CD14-positive monocyte (primary cell): ENCODE results near the gene TRAPPC11. TPM values are rescaled to one million over a fixed set of nuclear protein-coding genes. Genes with fewer than 3 reads are reported as not detected.
"Not testable (repeated sequence)": the region's sequence is repeated elsewhere in the genome, so short reads cannot be mapped to it uniquely, and the experiment has no call there.

Source experiments
- DNase-seq, 3 donors: peaks; one replicate each; pipeline ENCODE4 v3.0.0-alpha.2; 2011 to 2022
- H2AFZ ChIP-seq: 2 replicates; pipeline ENCODE4 v1.6.0; 2012; ENCODE audit warnings: mild to moderate bottlenecking, low read depth, low read length, inconsistent platforms; ENCODE audit not compliant: insufficient read depth, poor library complexity, severe bottlenecking
- H3K27ac ChIP-seq, 2 donors: 1 replicate in 1 of 2; 2 replicates in 1 of 2; pipeline ENCODE4 v1.5.1; 2012 to 2013; ENCODE audit warnings: low read length in 2 of 2, control low read depth in 1 of 2, inconsistent platforms in 1 of 2, low read depth in 1 of 2, mild to moderate bottlenecking in 1 of 2
- H3K27me3 ChIP-seq, 2 donors: one replicate each; pipeline versions ENCODE4 v1.6.0 to v1.6.1; 2011 to 2013; ENCODE audit warnings: low read length in 2 of 2; ENCODE audit not compliant: control insufficient read depth in 2 of 2, insufficient read depth in 2 of 2
- H3K36me3 ChIP-seq, 2 donors: replicated peaks in 1 of 2; 1 replicate in 1 of 2; 2 replicates in 1 of 2; pipeline versions ENCODE4 v1.5.1 to v1.6.1; 2012 to 2013; ENCODE audit warnings: low read length in 2 of 2, control low read depth in 1 of 2, inconsistent platforms in 1 of 2, mild to moderate bottlenecking in 1 of 2; ENCODE audit not compliant: insufficient read depth in 2 of 2, control insufficient read depth in 1 of 2
- H3K4me1 ChIP-seq, 2 donors: 1 replicate in 1 of 2; 2 replicates in 1 of 2; pipeline versions ENCODE4 v1.5.1 to v1.6.1; 2012 to 2013; ENCODE audit warnings: low read length in 2 of 2, control low read depth in 1 of 2, inconsistent platforms in 1 of 2, mild to moderate bottlenecking in 1 of 2, moderate library complexity in 1 of 2; ENCODE audit not compliant: insufficient read depth in 2 of 2, control insufficient read depth in 1 of 2
- H3K4me2 ChIP-seq: replicated peaks from 2 replicates; pipeline ENCODE3; 2012; ENCODE audit warnings: low read length, moderate library complexity, mild to moderate bottlenecking; ENCODE audit not compliant: poor library complexity, severe bottlenecking; ENCODE audit errors: extremely low read depth
- H3K4me3 ChIP-seq, 3 experiments: fragments of 200-600 bp in 1 of 3; sonication (generic) in 1 of 3; replicated peaks in 1 of 3; 1 replicate in 2 of 3; 2 replicates in 1 of 3; pipeline ENCODE4 v1.5.1; 2011 to 2013; ENCODE audit warnings: low read length in 3 of 3, mild to moderate bottlenecking in 3 of 3, control low read depth in 2 of 3, low read depth in 2 of 3, inconsistent platforms in 1 of 3, moderate library complexity in 1 of 3
- H3K79me2 ChIP-seq: 2 replicates; pipeline ENCODE4 v1.6.0; 2012; ENCODE audit warnings: mild to moderate bottlenecking, control low read depth, inconsistent platforms, low read length, moderate library complexity; ENCODE audit not compliant: insufficient read depth
- H3K9ac ChIP-seq: 2 replicates; pipeline ENCODE4 v1.6.0; 2017; ENCODE audit warnings: low read length, mild to moderate bottlenecking; ENCODE audit not compliant: insufficient read depth, poor library complexity, severe bottlenecking
- H3K9me3 ChIP-seq, 2 donors: replicated peaks in 1 of 2; 1 replicate in 1 of 2; 2 replicates in 1 of 2; pipeline versions ENCODE4 v1.5.1 to v1.6.1; 2012 to 2013; ENCODE audit warnings: low read length in 2 of 2, control low read depth in 1 of 2; ENCODE audit not compliant: control insufficient read depth in 1 of 2, insufficient read depth in 1 of 2
- H4K20me1 ChIP-seq: 2 replicates; pipeline ENCODE4 v1.6.0; 2012; ENCODE audit warnings: mild to moderate bottlenecking, low read length, control low read depth, moderate library complexity; ENCODE audit not compliant: insufficient read depth
- H3K27ac Mint-ChIP-seq, 7 donors: one replicate each; pipeline ENCODE4 v1.8.0; 2020; ENCODE audit warnings: mild to moderate bottlenecking in 7 of 7, mixed read lengths in 7 of 7, moderate library complexity in 6 of 7, inconsistent platforms in 2 of 7
- H3K27me3 Mint-ChIP-seq, 3 donors: one replicate each; pipeline ENCODE4 v1.8.0; 2021 to 2022; ENCODE audit warnings: low read depth in 3 of 3, mild to moderate bottlenecking in 3 of 3, mixed read lengths in 3 of 3, moderate library complexity in 3 of 3, inconsistent platforms in 1 of 3
- H3K36me3 Mint-ChIP-seq, 2 donors: one replicate each; pipeline ENCODE4 v1.8.0; 2020; ENCODE audit warnings: mixed read lengths in 2 of 2, inconsistent platforms in 1 of 2, mild to moderate bottlenecking in 1 of 2
- H3K4me1 Mint-ChIP-seq: one replicate; pipeline ENCODE4 v1.8.0; 2020; ENCODE audit warnings: mild to moderate bottlenecking, mixed read lengths
- H3K4me3 Mint-ChIP-seq, 2 donors: one replicate each; pipeline ENCODE4 v1.8.0; 2020; ENCODE audit warnings: mild to moderate bottlenecking in 2 of 2, mixed read lengths in 2 of 2, moderate library complexity in 1 of 2
- H3K9me3 Mint-ChIP-seq, 7 donors: one replicate each; pipeline ENCODE4 v1.8.0; 2020 to 2022; ENCODE audit warnings: mixed read lengths in 7 of 7, mild to moderate bottlenecking in 6 of 7, moderate library complexity in 6 of 7, inconsistent platforms in 2 of 7
- WGBS: methylation state at CpG from one replicate; pipeline ENCODE4 v1.1.5; 2013; ENCODE audit warnings: missing lambda C conversion rate; ENCODE audit not compliant: insufficient coverage; 5-methylcytosine and 5-hydroxymethylcytosine counted together
- intact Hi-C, 2 donors: fragments of 100-400 bp; cut with micrococcal nuclease; formaldehyde crosslinking; loops; one replicate each; pipeline versions ENCODE4 v1.15.0 to v1.15.1; 2023
- polyA plus RNA-seq, 3 donors: library from polyadenylated mRNA; depleted of rRNA in 1 of 3; unstranded in 2 of 3; stranded (reverse) in 1 of 3; fragments of 300-500 nt in 2 of 3; fragments of >200 nt in 1 of 3; fragmentation: Illumina TruSeq in 2 of 3; gene quantifications; 1 replicate in 2 of 3; 2 replicates in 1 of 3; pipeline ENCODE4 v1.2.3, GENCODE V29; 2012 to 2021
- TF ChIP-seq, protein P1 (sequence below): fragments of 200-600 bp; IDR thresholded peaks from one replicate; pipeline ENCODE4 v1.8.0; 2022; ENCODE audit warnings: antibody characterized with exemption, mild to moderate bottlenecking

The TRAPPC11 gene
- polyA plus RNA-seq, 3 donors = 18.4 to 30.7 (median 29.7) TPM

DNA sequence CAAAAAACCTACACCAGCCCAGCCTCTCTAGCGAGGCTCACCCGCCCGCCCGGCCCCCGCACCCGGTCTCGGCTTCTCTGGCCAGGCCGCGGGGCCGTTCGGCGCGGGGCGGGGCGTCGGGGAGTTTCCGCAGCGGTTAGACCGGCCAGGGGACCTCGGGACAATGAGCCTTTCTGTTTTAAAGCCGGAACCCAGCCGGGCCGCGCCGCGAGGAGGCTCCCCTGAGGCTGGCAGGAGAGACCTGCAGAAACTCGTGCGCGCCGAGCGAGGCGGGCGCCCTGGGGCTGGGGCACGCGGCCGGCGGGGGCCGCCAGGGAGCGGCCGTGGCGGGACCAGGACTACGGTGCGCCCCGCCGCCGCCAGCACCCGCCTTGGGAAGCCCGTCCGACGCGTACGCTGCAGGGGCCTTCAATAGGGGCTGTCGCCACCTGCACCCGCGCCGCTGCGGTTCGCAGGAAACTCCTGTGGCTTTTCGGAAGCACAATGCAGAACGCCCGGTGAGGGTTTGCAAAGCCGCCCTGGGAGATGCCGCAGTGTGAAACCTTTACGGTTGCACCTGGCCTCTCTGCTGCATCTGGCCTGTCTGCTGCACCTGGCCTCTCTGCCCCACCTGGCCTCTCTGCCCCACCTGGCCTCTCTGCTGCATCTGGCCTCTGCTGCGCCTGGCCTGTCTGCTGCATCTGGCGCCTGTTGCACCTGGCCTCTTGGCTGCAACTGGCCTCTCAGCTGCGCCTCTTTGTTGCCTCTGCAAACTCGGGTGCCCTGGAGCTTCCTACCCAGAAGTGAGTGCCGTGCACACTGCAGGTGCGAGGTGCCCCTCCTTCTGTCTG is 63.9 kb downstream of the TRAPPC11 start:
- peak overlapping the region; percentile 86 to 95 for H3K4me3 Mint-ChIP-seq
- Histone ChIP-seq H3K9ac (peak overlapping the region; percentile 54), H3K27me3 (peaks cover 0 to 24% of the 10 kb centered on the region in 2 donors), H4K20me1 (no peaks in the 10 kb centered on the region), H3K36me3 (no peaks in the 10 kb centered on the region), H3K4me1 (peaks cover 14 to 17% of the 10 kb centered on the region in 2 donors), H3K79me2 (no peaks in the 10 kb centered on the region), H3K4me2 (peak overlapping the region; percentile 93), H3K9me3 (peaks cover 0 to 8% of the 10 kb centered on the region in 2 donors), H3K27ac (no peak overlapping the region), H2AFZ (peak overlapping the region; percentile 82), H3K4me3 (peak overlapping the region; percentile 14 to 75 (median 39))
- TF ChIP-seq, protein P1, sequence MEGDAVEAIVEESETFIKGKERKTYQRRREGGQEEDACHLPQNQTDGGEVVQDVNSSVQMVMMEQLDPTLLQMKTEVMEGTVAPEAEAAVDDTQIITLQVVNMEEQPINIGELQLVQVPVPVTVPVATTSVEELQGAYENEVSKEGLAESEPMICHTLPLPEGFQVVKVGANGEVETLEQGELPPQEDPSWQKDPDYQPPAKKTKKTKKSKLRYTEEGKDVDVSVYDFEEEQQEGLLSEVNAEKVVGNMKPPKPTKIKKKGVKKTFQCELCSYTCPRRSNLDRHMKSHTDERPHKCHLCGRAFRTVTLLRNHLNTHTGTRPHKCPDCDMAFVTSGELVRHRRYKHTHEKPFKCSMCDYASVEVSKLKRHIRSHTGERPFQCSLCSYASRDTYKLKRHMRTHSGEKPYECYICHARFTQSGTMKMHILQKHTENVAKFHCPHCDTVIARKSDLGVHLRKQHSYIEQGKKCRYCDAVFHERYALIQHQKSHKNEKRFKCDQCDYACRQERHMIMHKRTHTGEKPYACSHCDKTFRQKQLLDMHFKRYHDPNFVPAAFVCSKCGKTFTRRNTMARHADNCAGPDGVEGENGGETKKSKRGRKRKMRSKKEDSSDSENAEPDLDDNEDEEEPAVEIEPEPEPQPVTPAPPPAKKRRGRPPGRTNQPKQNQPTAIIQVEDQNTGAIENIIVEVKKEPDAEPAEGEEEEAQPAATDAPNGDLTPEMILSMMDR = no peak
- H3K9me3 Mint-ChIP-seq = peaks cover 0 to 11% (median 9%) of the 10 kb centered on the region in 7 donors
- peaks cover 17% of the 10 kb centered on the region for H3K4me1 Mint-ChIP-seq
- intact Hi-C loops = no loop called here
- H3K27ac Mint-ChIP-seq = peak overlapping the region in 4 of 7 donors; percentile 12 to 85 (median 50)
- H3K27me3 Mint-ChIP-seq = peaks cover 22 to 31% (median 30%) of the 10 kb centered on the region in 3 donors
- WGBS = 4% methylated on average over 62 of the region's 70 CpGs
- peak; percentile 51 to 72 (median 57) for DNase-seq
- H3K36me3 Mint-ChIP-seq = peaks cover 3% of the 10 kb centered on the region in 2 donors

DNA sequence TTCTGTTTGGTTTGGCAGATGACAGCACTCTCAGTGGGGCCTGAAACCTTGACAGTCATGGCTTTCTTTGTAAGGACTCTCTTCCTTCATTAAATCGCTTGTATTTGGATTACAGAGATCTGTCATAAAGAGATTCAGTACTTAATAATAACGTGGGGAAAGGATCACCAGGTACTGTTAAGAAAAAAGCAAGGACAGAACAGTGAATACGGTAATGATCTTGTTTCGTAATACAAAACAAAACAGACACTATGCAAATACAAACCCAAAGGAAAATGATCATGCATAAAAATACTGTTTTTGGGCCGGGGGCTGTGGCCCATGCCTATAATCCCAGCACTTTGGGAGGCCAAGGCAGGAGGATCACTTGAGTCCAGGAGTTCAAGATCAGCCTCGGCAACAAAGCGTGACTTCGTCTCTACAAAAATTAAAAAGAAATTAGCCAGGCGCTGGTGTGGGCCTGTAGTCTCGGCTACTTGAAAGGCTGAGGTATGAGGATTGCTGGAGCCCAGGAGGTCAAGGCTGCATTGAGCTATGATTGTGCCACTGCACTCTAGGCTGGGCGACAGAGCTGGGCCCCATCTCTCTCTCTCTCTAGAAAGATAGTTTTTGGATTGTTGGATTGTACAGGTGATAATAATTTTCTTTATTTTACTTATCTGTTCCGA is 64.6 kb downstream of the TRAPPC11 start:
- TF ChIP-seq, protein P1 = no peak
- Histone ChIP-seq H3K4me2 (peak overlapping the region; percentile 93), H4K20me1 (no peaks in the 10 kb centered on the region), H3K9me3 (peaks cover 0 to 8% of the 10 kb centered on the region in 2 donors), H3K79me2 (no peaks in the 10 kb centered on the region), H2AFZ (peak overlapping the region; percentile 82), H3K9ac (peak overlapping the region; percentile 54), H3K36me3 (no peaks in the 10 kb centered on the region), H3K27me3 (peaks cover 0 to 24% of the 10 kb centered on the region in 2 donors), H3K4me1 (peaks cover 14 to 17% of the 10 kb centered on the region in 2 donors), H3K4me3 (peak overlapping the region in 1 of 3 experiments; percentile 75), H3K27ac (no peak overlapping the region)
- Mint-ChIP-seq H3K27me3 (peaks cover 22 to 32% (median 31%) of the 10 kb centered on the region in 3 donors), H3K27ac (peak overlapping the region in 2 of 7 donors; percentile 12 to 18), H3K4me1 (peaks cover 17% of the 10 kb centered on the region), H3K9me3 (peaks cover 0 to 11% (median 9%) of the 10 kb centered on the region in 7 donors), H3K36me3 (peaks cover 3% of the 10 kb centered on the region in 2 donors), H3K4me3 (peak overlapping the region; percentile 76 to 91)
- 68% methylated on average over 4 of the region's 12 CpGs for WGBS
- intact Hi-C loops = no loop called here
- DNase-seq = no peak

DNA sequence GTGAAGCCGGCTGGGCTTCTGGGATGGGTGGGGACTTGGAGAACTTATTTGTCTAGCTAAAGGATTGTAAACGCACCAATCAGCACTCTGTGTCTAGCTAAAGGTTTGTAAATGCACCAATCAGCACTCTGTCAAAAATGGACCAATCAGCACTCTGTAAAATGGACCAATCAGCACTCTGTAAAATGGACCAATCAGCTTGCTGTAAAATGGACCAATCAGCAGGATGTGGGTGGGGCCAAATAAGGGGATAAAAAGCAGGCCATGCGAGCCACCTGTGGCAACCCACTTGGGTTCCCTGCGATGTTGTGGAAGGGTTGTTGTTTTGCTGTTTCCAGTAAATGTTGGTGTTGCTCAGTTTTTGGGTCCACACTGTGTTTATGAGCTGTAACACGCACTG is 66.5 kb downstream of the TRAPPC11 start:
- H3K27ac ChIP-seq, H3K4me2 ChIP-seq, H3K27ac Mint-ChIP-seq, H3K36me3 ChIP-seq, H3K36me3 Mint-ChIP-seq, H3K9me3 ChIP-seq, DNase-seq, H3K79me2 ChIP-seq, H3K9ac ChIP-seq, H4K20me1 ChIP-seq, H3K4me3 ChIP-seq, intact Hi-C loops, H2AFZ ChIP-seq, H3K4me3 Mint-ChIP-seq: not testable (repeated sequence)
- Histone ChIP-seq H3K4me1 (peaks cover 14 to 17% of the 10 kb centered on the region in 2 donors), H3K27me3 (peaks cover 0 to 24% of the 10 kb centered on the region in 2 donors)
- 76% methylated on average over 4 of the region's 5 CpGs for WGBS
- Mint-ChIP-seq H3K4me1 (peaks cover 17% of the 10 kb centered on the region), H3K27me3 (peaks cover 22 to 30% (median 29%) of the 10 kb centered on the region in 3 donors), H3K9me3 (peaks cover 0 to 11% (median 7%) of the 10 kb centered on the region in 7 donors)
